ENCODE data around the gene DBN1. TPM values are rescaled to one million over a fixed set of nuclear protein-coding genes. Genes with fewer than 3 reads are reported as not detected.
A peak's percentile ranks its signal among the peaks of the same experiment; 100 is the strongest.

DBN1 gene
- total RNA-seq, 1 donor from 2014 or later = 34.6 TPM

DNA sequence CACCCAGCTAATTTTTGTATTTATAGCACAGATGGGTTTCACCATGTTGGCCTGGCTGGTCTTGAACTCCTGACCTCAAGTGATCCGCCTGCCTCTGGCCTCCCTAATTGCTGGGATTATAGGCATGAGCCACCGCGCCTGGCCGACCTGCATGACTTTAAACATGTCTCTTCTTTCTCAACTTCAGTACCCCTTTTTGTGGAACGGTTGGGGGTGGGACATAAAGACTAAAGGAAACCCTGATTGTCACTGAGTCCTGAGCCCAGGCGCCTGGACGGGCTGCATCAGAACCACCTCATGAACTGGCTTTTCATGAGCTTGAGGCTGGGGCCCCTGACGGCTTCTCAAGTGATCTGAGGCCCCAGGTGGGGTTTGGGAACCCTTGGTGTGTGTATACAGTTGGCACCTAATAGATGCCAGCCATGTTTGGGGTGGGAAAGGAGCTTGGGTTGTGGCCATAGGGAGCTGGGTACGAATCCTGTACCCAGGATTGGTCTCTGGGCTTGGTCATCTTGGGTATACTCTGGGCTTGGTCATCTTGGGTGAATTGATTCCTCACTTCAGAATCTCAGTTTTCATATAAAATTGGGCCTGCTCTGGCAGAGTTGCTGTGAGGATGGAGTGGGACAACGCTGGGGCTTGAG lies 44.7 kb downstream of the DBN1 start:
- H3K9me3 ChIP-seq = no peaks in the 10 kb centered on the region
- peaks cover 52% of the 10 kb centered on the region for H3K4me1 ChIP-seq
- ATAC-seq = no peak
- intact Hi-C loops (cut with DNase I) = no loop called here
- peaks cover 20% of the 10 kb centered on the region for H3K36me3 ChIP-seq
- DNase-seq = peak; percentile 57
- peak overlapping the region; percentile 77 for H3K4me3 ChIP-seq
- TF ChIP-seq, protein P1, sequence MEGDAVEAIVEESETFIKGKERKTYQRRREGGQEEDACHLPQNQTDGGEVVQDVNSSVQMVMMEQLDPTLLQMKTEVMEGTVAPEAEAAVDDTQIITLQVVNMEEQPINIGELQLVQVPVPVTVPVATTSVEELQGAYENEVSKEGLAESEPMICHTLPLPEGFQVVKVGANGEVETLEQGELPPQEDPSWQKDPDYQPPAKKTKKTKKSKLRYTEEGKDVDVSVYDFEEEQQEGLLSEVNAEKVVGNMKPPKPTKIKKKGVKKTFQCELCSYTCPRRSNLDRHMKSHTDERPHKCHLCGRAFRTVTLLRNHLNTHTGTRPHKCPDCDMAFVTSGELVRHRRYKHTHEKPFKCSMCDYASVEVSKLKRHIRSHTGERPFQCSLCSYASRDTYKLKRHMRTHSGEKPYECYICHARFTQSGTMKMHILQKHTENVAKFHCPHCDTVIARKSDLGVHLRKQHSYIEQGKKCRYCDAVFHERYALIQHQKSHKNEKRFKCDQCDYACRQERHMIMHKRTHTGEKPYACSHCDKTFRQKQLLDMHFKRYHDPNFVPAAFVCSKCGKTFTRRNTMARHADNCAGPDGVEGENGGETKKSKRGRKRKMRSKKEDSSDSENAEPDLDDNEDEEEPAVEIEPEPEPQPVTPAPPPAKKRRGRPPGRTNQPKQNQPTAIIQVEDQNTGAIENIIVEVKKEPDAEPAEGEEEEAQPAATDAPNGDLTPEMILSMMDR (IDR thresholded peaks at IDR 0.05) = no peak
- H3K27me3 ChIP-seq = no peaks in the 10 kb centered on the region
- peak overlapping the region; percentile 91 for H3K27ac ChIP-seq

DNA sequence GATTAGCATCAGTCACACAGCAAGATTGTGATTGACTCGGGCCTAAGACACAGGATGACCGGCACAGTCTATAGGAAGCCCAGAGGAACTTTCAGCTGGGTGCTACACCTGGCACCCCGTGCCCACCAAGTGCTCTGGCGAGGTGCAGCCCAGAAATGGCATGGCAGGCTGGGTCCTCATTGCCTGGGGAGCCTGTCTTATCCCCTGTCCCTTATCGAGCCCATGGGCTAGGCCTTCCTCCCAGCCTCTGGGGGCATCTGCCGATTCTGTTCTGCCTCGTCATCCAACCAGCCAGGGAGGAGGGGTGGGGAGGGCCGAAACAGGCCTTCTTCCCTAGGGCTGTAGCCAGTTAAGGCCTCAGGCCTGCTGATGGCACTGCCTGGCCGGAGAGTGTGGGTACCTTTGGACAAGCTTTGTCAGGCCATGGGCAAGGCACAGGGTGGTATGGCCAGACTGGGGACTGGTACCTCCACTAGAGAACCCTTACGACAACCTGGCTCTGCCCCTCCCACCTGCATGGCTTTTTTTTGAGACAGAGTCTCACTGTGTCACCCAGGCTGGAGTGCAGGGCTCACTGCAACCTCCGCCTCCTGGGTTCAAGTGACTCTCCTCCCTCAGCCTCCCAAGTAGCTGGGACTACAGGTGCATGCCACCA lies 45.4 kb downstream of the DBN1 start:
- ATAC-seq = no peak
- Histone ChIP-seq H3K9me3 (no peaks in the 10 kb centered on the region), H3K4me3 (peak overlapping the region; percentile 77), H3K36me3 (peaks cover 14% of the 10 kb centered on the region), H3K4me1 (peaks cover 52% of the 10 kb centered on the region), H3K27ac (peak overlapping the region; percentile 91), H3K27me3 (no peaks in the 10 kb centered on the region)
- DNase-seq = peak; percentile 69
- TF ChIP-seq, protein P1 (IDR thresholded peaks at IDR 0.05) = no peak
- intact Hi-C loops (cut with DNase I) = no loop called here

DNA sequence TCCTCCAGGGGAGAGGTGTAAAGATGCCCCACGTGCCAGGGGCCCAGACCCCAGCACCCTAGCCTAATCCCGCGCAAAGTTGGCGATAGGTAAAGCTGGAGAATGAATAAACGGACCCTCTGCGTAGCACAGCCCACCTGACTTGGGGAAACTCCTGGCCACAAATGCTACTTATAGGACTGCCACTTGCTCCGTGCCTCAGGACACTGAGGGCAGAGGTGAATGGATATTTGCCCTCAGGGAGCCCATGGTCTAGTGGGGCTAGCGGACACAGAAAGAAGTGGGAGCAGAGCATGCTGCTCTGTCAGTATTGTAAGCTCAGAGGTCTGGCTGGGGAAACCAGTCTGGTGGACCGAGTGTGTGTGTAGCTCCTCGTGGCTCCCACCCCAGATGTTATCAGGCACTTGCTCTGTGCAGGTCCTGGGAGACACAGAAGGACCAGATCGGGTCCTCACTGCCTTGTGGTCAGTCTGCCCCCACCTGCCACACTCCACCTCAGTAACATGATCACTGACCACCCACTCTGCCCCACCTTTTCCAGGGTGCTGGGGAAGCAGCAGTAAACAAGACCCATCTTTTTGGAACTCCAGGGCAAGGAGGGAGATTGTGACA lies 46.1 kb downstream of the DBN1 start:
- Histone ChIP-seq H3K36me3 (peaks cover 6% of the 10 kb centered on the region), H3K27me3 (no peaks in the 10 kb centered on the region), H3K9me3 (no peaks in the 10 kb centered on the region), H3K4me1 (peaks cover 46% of the 10 kb centered on the region), H3K4me3 (peak overlapping the region; percentile 77), H3K27ac (peak overlapping the region; percentile 91)
- intact Hi-C loops (cut with DNase I) = no loop called here
- TF ChIP-seq, protein P1 (IDR thresholded peaks at IDR 0.05) = no peak
- ATAC-seq (no peak), DNase-seq (no peak)

DNA sequence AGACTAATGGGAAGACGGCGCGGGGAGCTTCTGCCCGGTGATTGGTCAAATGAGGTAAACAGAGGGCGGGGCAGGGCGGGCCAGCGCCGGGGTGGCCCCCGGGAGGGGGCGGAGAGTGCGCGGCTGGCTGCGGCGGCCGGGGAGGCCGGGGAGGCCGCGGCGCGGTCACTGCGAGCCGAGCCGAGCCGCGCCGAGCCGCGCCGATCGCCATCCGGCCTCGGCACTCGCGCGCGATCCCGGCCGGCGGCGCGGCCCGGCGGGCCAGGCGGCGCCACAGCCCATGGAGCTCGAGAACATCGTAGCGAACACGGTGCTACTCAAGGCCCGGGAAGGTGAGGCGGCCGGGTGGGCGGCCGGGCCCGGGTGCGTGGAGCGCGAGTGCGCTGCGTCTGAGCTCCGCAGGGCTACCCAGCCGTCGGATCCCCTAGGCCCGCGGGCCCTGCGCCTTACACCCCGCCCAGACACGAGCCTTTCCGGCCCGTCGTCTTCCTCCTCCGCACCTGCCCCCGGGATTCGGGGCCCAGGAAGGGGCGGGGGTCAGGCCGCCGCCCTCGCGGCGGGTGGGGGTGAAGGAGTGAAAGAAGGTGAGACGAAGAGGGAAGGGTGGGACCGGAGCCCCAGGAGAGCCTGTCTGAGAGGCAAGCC lies 46.7 kb downstream of the DBN1 start, which contains the start of gene GRK6:
Gene GRK6 (plus strand): TSS at position 111 of the 645 bp plus-strand sequence. CDS start 170 bp downstream, at position 281.
- ATAC-seq (peak; percentile 2), DNase-seq (peak; percentile 86)
- H3K27me3 ChIP-seq = no peaks in the 10 kb centered on the region
- peaks cover 3% of the 10 kb centered on the region for H3K36me3 ChIP-seq
- TF ChIP-seq, protein P1 (IDR thresholded peaks at IDR 0.05) = no peak
- peak within 1 kb of the TSS; percentile 77 for H3K4me3 ChIP-seq
- no peaks in the 10 kb centered on the region for H3K9me3 ChIP-seq
- peak within 1 kb of the TSS; percentile 95 for H3K27ac ChIP-seq
- peaks cover 46% of the 10 kb centered on the region for H3K4me1 ChIP-seq
- intact Hi-C loops (cut with DNase I) = no loop called here

DNA sequence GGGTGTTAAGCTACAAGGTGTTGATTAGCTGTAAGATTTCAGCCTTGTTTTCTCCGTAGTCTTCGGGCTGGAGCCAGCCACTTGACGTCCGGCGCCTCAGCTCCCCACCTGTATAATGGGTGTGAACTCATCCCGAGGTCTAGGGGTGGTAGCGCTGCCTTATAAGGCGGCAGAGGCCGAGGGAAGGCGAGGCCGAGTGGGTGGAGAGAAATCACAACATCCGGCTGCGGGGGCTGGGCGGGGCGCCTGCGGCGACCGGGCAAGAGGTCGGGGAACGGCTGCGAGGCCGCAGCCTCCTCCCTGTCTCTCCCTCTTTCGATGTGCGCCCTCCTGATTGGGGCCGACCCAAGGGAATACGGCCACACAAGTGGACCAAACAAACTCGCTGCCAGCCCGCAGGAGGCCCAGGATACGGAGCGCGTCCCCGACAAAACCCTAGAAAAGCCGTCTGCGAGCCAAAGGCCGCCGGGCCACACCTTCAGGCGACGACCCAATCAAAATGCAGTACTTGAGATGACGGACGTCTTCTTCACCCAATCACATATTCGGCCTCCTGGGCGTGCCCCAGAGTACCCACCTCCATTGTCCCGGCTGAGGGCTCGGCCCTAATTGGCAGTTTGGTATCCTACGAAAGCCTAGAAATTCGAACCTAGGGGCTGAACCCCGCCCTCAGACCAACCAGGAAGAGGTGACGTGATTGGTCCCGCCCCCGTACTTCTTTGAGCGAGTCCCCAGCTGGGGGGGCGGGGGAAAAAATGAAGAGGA lies 47.5 kb downstream of the DBN1 start:
- TF ChIP-seq, protein P1 (IDR thresholded peaks at IDR 0.05) = no peak
- peaks cover 39% of the 10 kb centered on the region for H3K4me1 ChIP-seq

More for the DNA sequence above, 47.5 kb downstream of the DBN1 start:
- Histone ChIP-seq H3K27ac (peak overlapping the region; percentile 95), H3K9me3 (no peaks in the 10 kb centered on the region), H3K4me3 (peak overlapping the region; percentile 62), H3K36me3 (peaks cover 2% of the 10 kb centered on the region), H3K27me3 (no peaks in the 10 kb centered on the region)
- intact Hi-C loops (cut with DNase I) = no loop called here
- peak; percentile 99 for DNase-seq
- peak; percentile 94 for ATAC-seq

Data from upper lobe of right lung (tissue), 1 donor.